DLD1 (cell line): ENCODE results near the gene RERE.
"Not testable (repeated sequence)": the region's sequence is repeated elsewhere in the genome, so short reads cannot be mapped to it uniquely, and the experiment has no call there.

Experiments used
- in situ Hi-C: cut with HindIII; loops from 2 replicates; pipeline ENCODE4 v1.10.0; 2017; ENCODE audit warnings: low sequenced_read_pairs

The RERE gene

GRCh38 chr1:8529901-8530300, 287.5 kb downstream of the RERE start:
- in situ Hi-C loops: no loop called here

- in situ Hi-C loops: no loop called here
Observed at GRCh38 chr1:8527941-8528340, 289.5 kb downstream of the RERE start.

GRCh38 chr1:8525558-8526275, 291.7 kb downstream of the RERE start:
- in situ Hi-C loops: no loop called here

GRCh38 chr1:8525216-8525557, 292.3 kb downstream of the RERE start:
- in situ Hi-C loops: no loop called here

- in situ Hi-C loops: no loop called here
Observed at GRCh38 chr1:8524627-8525157, 292.7 kb downstream of the RERE start.

- in situ Hi-C loops: no loop called here
Observed at GRCh38 chr1:8523666-8524206, 293.7 kb downstream of the RERE start.

GRCh38 chr1:8520483-8520966, 296.9 kb downstream of the RERE start:
- in situ Hi-C loops: no loop called here

- in situ Hi-C loops: no loop called here
Observed at GRCh38 chr1:8519167-8519566, 298.3 kb downstream of the RERE start.

- in situ Hi-C loops: no loop called here
Observed at GRCh38 chr1:8518490-8518801, 299.0 kb downstream of the RERE start.

GRCh38 chr1:8517661-8518489, 299.6 kb downstream of the RERE start:
- in situ Hi-C loops: no loop called here

DNA sequence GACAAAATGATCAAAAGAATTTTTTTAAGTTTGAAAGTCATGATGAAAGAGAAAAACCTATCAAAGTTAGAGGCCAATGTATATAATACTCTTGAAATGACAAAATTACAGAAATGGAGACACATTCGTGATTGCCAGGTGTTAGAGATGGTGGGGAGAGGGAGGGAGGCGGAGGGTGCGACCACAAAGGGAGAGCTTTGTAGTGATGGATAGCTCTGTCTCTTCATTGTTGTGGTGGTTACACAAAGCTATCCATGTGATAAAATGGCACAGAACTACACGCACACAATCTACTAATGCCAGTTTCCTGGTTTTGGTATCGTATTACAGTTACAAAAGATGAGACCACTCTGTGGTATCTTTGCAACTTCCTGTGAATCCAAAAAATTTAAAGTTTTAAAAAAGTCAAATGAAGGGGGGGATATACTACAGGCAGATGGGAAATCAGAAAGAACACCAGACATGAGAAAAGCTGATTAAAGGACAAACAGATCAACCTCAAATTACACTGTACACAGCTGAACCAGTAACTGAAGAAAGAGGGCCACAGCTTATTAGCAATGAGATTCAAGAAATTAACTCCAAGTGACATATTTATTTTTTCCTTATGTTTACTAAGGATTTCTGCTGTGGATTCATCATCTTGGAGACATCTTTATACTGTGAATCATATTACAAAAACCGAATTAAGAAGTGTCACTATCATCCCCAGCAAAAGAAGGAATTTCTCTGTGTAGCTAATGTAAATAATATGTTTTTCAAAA, 300.5 kb downstream of the RERE start:
- in situ Hi-C loops: no loop called here

GRCh38 chr1:8516278-8516777, 301.1 kb downstream of the RERE start:
- in situ Hi-C loops: no loop called here

DNA sequence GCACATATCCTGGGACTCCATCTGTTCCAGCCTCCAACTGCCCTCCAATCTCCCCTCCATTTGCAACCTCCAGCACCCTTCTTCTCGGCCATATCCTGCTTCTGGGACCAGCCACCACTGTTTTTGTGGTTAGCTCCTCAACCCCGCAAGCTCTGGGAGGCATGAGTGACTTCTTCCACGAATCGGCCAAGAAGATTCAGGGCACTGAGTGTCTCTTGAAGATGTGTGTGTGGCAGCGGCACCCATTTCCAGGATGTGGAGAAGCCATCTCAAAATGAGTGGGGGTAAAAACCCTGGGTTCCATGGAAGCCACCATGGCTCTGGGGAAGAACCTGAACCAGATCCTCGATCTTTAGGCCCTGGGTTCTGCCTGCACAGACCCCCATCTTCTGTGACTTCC, 304.9 kb downstream of the RERE start:
- in situ Hi-C loops: loop anchor here (5.0 kb wide), 1 partner anchor 105 kb away; no protein-coding TSS in a partner anchor

GRCh38 chr1:8510041-8510823, 307.2 kb downstream of the RERE start:
- in situ Hi-C loops: loop anchor here (5.0 kb wide), 1 partner anchor 103 kb away; no protein-coding TSS in a partner anchor

DNA sequence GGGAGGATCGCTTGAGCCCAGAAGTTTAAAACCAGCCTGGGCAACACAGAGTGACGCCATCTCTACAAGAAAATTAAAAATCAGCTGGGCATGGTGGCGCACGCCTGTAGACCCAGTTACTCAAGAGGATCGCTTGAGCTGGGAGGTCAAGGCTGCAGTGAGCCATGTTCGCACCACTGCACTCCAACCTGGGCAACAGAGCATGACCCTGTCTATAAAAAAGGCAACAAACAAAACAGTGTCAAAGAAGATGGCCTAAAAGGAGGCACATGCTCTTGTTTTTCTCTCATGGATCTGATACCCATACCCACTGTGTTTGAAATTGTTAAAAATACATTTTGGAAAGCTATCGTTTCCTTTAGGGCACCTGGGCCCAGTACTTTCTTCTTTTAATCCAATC, 307.9 kb downstream of the RERE start:
- in situ Hi-C loops: no loop called here

DNA sequence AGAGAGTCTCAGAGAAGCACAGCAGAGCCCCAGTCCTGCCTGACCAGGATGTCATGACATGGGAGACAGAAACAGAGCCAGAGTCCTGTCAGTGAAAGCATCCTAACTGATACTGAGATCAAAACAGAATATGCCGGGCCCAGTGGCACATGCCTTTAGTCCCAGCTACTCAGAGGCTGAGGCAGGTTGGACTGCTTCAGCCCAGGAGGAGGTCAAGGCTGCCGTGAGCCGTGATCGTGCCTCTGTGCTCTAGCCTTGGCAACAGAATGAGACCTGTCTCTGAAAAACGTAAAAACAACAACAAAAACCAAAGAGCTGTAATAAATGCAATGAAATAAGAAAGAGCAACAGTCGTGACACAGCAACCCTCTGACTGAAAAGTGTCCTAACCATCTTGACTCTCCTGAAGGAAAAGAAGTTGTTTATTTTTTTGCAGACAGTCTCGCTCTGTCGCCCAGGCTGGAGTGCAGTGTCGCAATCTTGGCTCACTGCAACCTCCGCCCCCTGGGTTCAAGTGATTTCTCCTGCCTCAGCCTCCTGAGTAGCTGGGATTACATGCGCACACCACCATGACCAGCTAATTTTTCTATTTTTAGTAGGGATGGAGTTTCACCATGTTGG, 310.3 kb downstream of the RERE start:
- in situ Hi-C loops: no loop called here

DNA sequence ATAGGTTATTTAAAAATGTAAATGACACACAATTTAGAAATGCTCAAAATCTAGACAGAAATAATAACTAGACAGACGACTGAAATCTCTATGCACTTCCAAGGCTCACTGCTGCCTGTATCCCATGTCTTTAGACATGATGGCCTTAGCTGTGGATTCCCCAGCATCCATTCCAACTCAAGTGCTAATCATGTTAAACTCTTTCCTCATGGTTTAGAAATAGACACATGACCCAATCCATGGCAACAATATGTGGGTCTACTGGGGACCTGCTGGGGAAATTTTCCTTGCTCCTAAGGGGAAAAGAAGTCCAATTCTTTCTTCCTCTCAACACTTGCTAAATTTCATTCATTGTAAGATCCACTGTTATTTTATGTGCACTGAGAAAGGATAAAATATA, 311.0 kb downstream of the RERE start:
- in situ Hi-C loops: no loop called here

GRCh38 chr1:8503842-8504241, 313.6 kb downstream of the RERE start:
- in situ Hi-C loops: no loop called here

DNA sequence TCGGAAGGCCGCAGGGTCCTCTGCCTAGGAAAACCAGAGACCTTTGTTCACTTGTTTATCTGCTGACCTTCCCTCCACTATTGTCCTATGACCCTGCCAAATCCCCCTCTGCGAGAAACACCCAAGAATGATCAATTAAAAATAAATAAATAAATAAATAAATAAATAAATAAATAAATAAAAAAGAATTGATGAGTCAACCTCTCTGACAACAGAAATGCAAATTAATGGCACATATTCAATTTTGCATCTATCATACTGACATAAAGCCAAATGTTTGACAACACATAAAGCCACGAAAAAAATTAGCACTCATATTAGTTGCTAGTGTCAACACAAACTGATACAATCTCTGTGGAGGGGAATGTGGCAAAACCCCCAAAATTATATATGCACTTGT, 314.5 kb downstream of the RERE start:
- in situ Hi-C loops: not testable (repeated sequence)
